ENCODE measurements around the gene KIAA1217.

Gene KIAA1217

DNA sequence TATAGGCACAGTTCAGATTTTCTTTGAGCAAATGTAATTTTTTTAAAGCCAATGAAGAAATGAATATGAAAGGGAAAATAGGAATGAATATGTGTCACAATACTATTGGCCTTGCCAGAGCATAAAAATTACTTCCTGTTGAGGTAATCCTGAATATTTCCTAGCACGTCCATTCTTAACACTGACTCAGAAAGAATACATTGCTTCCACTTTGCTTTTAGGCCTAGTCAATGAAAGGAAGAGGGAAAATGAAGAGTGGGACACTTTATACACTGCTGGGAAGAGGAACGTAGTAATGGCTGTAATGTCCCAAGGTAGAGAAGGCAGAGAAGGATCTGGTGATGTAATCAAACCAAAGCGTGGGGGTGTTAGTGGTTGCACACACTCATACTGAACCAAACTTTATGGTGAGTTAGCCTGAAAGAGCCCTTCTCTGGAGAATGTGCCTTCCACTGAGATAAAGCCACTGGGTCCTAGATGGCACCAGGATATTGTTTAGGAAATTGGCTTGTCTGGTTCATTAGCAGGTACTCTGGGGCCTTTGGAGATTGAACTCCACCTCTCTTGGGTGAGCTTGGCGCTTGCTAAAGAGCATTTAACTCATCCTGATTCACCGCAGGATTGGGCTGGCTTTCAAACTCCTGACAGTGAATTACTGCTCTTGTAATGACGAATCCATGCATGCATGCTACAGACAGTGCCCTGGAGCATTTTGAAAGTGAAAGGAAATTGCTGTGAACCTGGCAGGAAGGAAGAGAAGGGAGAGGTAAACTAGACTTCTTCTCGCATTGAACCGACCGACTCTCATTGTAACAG, 254.9 kb downstream of the KIAA1217 start:
- ChIA-PET POLR2A (interaction anchor here (1.6 kb wide), 1 partner anchor 13 kb away, joined by 5 read pairs; no protein-coding TSS in a partner anchor), CTCF (interaction anchor here (1.0 to 2.1 kb wide), 5 partner anchors 13 to 55 kb away, joined by 4 to 7 read pairs (median 5); no protein-coding TSS in a partner anchor)
- H3K4me3 ChIP-seq (ENCODE audit: low read depth, low read length) = no peak overlapping the region; the same call in 1 of the 2 replicates
- no peak for DNase-seq (ENCODE audit: low read depth, low spot score)
- TF ChIP-seq, protein P1, sequence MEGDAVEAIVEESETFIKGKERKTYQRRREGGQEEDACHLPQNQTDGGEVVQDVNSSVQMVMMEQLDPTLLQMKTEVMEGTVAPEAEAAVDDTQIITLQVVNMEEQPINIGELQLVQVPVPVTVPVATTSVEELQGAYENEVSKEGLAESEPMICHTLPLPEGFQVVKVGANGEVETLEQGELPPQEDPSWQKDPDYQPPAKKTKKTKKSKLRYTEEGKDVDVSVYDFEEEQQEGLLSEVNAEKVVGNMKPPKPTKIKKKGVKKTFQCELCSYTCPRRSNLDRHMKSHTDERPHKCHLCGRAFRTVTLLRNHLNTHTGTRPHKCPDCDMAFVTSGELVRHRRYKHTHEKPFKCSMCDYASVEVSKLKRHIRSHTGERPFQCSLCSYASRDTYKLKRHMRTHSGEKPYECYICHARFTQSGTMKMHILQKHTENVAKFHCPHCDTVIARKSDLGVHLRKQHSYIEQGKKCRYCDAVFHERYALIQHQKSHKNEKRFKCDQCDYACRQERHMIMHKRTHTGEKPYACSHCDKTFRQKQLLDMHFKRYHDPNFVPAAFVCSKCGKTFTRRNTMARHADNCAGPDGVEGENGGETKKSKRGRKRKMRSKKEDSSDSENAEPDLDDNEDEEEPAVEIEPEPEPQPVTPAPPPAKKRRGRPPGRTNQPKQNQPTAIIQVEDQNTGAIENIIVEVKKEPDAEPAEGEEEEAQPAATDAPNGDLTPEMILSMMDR (IDR thresholded peaks at IDR 0.05; ENCODE audit: insufficient read depth, low read length, missing control alignments) = no peak

DNA sequence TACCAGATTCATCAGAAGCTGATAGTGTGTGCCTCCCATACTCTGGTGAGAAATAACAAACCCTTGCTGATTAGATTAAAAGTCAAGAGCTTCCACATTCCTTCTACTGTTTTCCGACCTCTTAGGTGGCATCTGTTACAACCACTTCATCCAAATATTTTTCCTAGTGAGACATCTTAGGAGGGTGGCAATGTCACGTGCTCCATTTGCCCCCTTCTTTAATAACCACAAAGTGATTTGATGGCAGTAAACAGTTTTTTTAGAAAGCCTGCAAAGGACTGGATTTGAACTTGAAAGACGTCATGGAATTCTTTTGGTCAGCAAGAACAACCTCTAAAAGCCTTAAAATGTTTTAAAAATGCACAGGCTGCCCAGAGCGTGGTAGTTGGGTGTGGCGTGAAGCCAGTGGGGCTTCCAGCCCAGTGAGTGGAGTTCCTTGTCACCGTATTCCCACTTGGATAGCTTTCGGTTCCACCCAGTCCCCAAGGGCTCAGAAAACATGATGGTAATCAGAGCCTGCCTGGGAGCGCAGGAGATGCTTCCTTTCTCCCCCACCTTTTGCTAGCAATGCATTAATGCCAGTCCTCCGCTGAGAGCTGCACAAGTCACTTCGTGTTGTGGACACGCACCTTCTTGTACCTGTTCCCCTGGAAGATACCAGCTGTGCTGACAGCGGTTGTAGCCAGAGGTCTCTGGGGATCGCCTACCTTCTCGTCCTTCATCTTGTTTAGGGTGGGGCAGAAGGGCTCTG, 256.4 kb downstream of the KIAA1217 start:
- DNase-seq (ENCODE audit: low read depth, low spot score) = peak; percentile 94

DNA sequence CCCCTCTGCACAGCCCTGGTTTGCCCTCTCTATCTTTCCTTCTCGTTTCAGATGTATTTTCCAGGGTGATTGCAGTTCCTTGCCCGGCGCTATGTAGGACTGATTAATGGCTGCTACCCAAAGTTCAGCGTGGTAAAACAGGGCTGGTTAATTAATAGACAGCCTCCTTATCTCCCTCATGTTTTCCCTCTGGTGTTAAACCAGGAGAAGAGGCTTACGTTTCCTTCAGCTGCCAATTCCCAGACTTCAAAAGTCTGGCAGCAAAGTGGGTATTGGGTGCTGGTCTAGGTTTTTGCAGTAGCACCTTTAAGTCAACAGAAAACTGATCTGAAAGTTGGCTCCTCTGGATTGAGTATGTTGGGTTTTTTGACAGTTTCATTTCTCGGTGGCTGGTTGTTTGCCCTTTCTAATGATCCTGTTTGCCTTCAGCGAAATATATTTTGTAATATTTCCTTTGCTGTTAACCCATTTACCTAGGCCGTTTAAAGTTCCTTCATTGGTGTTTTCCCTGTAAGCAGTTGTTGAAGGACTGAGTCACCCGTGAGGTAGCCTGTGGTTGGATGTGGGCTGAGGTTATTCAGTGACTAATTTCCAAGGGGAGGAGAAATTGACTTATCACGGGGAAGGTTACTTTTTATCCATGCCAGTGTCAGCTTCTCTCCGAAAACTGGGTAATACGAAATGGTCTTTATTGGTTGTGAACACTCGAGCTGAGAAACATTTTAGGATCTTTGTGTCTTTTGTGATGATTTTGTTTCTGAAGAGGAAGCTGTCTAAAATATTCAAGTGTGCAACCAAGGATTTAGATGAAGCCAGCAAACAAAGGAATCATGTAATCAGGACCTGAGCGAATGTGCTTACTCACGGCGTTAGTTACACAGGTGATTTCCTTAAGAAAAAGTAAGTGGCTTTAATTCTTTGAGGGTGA, 257.2 kb downstream of the KIAA1217 start:
- peak overlapping the region; percentile 61 for H3K4me3 ChIP-seq (ENCODE audit: low read depth, low read length)
- DNase-seq (ENCODE audit: low read depth, low spot score) = no peak
- POLR2A ChIA-PET = interaction anchor here (0.7 to 1.6 kb wide), 4 partner anchors 10 to 121 kb away, joined by 3 to 4 read pairs (median 4); no protein-coding TSS in a partner anchor
- TF ChIP-seq, protein P1 (IDR thresholded peaks at IDR 0.05; ENCODE audit: insufficient read depth, low read length, missing control alignments) = no peak
- CTCF ChIA-PET = interaction anchor here (2.1 kb wide), 1 partner anchor 53 kb away, joined by 7 read pairs; no protein-coding TSS in a partner anchor

More for the DNA sequence above, 256.4 kb downstream of the KIAA1217 start:
- no peak overlapping the region for H3K4me3 ChIP-seq (ENCODE audit: low read depth, low read length)
- POLR2A ChIA-PET = interaction anchor here (0.9 to 1.6 kb wide), 4 partner anchors 9 to 121 kb away, joined by 3 to 5 read pairs (median 4); no protein-coding TSS in a partner anchor
- TF ChIP-seq, protein P1 (IDR thresholded peaks at IDR 0.05; ENCODE audit: insufficient read depth, low read length, missing control alignments) = no peak
- CTCF ChIA-PET = interaction anchor here (2.1 kb wide), 1 partner anchor 54 kb away, joined by 7 read pairs; no protein-coding TSS in a partner anchor

DNA sequence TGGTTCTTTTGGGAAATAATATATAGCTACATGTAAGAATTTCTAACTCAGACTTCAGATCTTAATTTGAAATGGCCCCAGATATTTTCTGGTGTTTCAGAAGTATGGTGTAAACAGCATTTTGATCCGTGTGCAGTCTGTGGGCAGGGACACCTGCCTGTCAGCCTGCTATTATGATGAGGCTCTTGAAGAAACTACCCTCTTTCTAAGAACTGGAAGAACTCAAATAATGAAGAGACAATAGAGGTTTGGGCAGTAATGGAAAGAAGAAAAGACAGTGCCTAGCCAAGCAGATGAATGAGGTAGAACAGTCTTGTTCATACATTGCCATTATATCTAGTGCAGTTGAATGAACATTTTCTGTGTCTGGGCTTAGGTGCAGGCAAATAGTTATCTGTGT, 258.2 kb downstream of the KIAA1217 start:
- ChIA-PET CTCF (interaction anchor here (0.9 kb wide), 1 partner anchor 108 kb away, joined by 4 read pairs; no protein-coding TSS in a partner anchor), POLR2A (no interaction called here)
- H3K4me3 ChIP-seq (ENCODE audit: low read depth, low read length) = peak overlapping the region; percentile 61
- TF ChIP-seq, protein P1 (IDR thresholded peaks at IDR 0.05; ENCODE audit: insufficient read depth, low read length, missing control alignments) = no peak
- DNase-seq (ENCODE audit: low read depth, low spot score) = no peak

DNA sequence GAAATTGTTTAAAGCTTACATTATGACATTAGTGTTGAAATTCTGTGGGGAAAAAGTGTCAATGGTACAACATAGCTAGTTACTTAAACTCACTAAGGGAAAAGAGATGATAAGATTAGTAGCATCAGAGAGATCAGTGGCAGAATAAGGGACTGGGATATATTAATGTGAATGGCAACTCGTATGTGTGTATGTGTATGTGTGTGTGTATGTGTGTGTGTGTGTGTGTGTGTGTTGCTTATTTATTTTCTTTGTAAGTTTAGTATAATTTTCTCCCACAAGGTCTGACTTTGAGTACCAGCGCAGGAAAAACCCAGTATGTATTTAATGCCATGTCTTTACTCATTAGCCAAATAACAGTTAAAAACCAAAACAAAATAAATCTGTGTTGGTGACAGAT, 258.7 kb downstream of the KIAA1217 start:
- ChIA-PET CTCF (interaction anchor here (0.9 kb wide), 1 partner anchor 108 kb away, joined by 4 read pairs; no protein-coding TSS in a partner anchor), POLR2A (no interaction called here)
- TF ChIP-seq, protein P1 (IDR thresholded peaks at IDR 0.05; ENCODE audit: insufficient read depth, low read length, missing control alignments) = no peak
- DNase-seq (ENCODE audit: low read depth, low spot score) = no peak
- peak overlapping the region; percentile 61 for H3K4me3 ChIP-seq (ENCODE audit: low read depth, low read length)
